SK-N-SH (cell line): Measurements from ENCODE around the gene CA5A. TPM values are rescaled to one million over a fixed set of nuclear protein-coding genes. Genes with fewer than 3 reads are reported as not detected.
"Not testable (repeated sequence)": the region's sequence is repeated elsewhere in the genome, so short reads cannot be mapped to it uniquely, and the experiment has no call there.

Experiments
- CTCF ChIA-PET: fragments of 300-600, 350-600 bp; formaldehyde crosslinking; extraction: SDS; loops from one replicate; lab custom pipeline; 2021; lab: Yijun Ruan, JAX
- POLR2A ChIA-PET: fragments of 350-600 bp; sonication (Branson Sonifier 250); formaldehyde crosslinking; extraction: SDS; loops from one replicate; lab custom pipeline; 2020; ENCODE audit warnings: antibody characterized with exemption, inconsistent platforms; lab: Yijun Ruan, JAX
- DNase-seq: peaks from one replicate; pipeline ENCODE4 v3.0.0; 2012
- H2AFZ ChIP-seq: fragments of 200-600 bp; sonication (generic); 2 replicates; pipeline ENCODE4 v1.8.1; 2016; ENCODE audit warnings: antibody characterized with exemption, mild to moderate bottlenecking, low read depth
- H3F3A ChIP-seq: fragments of 200-600 bp; sonication (generic); replicated peaks from 2 replicates; pipeline ENCODE3; 2016; ENCODE audit warnings: antibody characterized with exemption, mild to moderate bottlenecking; ENCODE audit not compliant: insufficient read depth
- H3K27ac ChIP-seq, 2 experiments: fragments of 200-500 bp in 1 of 2; fragments of 200-600 bp in 1 of 2; sonication (Bioruptor generic) in 1 of 2; sonication (generic), shearing (Covaris generic) in 1 of 2; 2 replicates each; pipeline versions ENCODE4 v1.5.1 to v1.6.1; 2014 to 2016; ENCODE audit warnings: low read depth in 2 of 2, inconsistent platforms in 1 of 2, low read length in 1 of 2, mild to moderate bottlenecking in 1 of 2, mixed read lengths in 1 of 2
- H3K27me3 ChIP-seq: fragments of 200-600 bp; sonication (generic), shearing (Covaris generic); 2 replicates; pipeline ENCODE4 v1.6.1; 2016; ENCODE audit warnings: mixed run types; ENCODE audit not compliant: insufficient read depth
- H3K36me3 ChIP-seq, 2 experiments: fragments of 200-500 bp in 1 of 2; fragments of 200-600 bp in 1 of 2; sonication (Bioruptor generic) in 1 of 2; sonication (generic) in 1 of 2; replicated peaks in 1 of 2; 2 replicates each; pipeline versions ENCODE3 to v1.5.1; 2014 to 2016; ENCODE audit warnings: low read length in 1 of 2, mild to moderate bottlenecking in 1 of 2; ENCODE audit not compliant: insufficient read depth in 2 of 2, control insufficient read depth in 1 of 2
- H3K4me1 ChIP-seq, 2 experiments: fragments of 200-500 bp in 1 of 2; fragments of 200-600 bp in 1 of 2; sonication (Bioruptor generic) in 1 of 2; sonication (generic), shearing (Covaris generic) in 1 of 2; 2 replicates each; pipeline versions ENCODE4 v1.5.1 to v1.6.1; 2014 to 2016; ENCODE audit warnings: low read depth in 1 of 2, low read length in 1 of 2, mixed run types in 1 of 2; ENCODE audit not compliant: insufficient read depth in 2 of 2, control insufficient read depth in 1 of 2
- H3K4me2 ChIP-seq: fragments of 200-600 bp; sonication (generic), shearing (Covaris generic); 2 replicates; pipeline ENCODE4 v1.6.1; 2017; ENCODE audit warnings: mixed run types
- H3K4me3 ChIP-seq, 2 experiments: fragments of 200-500 bp in 1 of 2; fragments of 200-600 bp in 1 of 2; sonication (Bioruptor generic) in 1 of 2; sonication (generic), shearing (Covaris generic) in 1 of 2; 2 replicates each; pipeline versions ENCODE4 v1.5.1 to v1.8.1; 2014 to 2016; ENCODE audit warnings: low read depth in 2 of 2, inconsistent platforms in 1 of 2, low read length in 1 of 2, mild to moderate bottlenecking in 1 of 2, mixed read lengths in 1 of 2, moderate library complexity in 1 of 2
- H3K79me2 ChIP-seq: fragments of 200-600 bp; sonication (generic); 2 replicates; pipeline ENCODE4 v1.8.1; 2017; ENCODE audit warnings: mild to moderate bottlenecking; ENCODE audit not compliant: insufficient read depth
- H3K9ac ChIP-seq: fragments of 200-600 bp; sonication (generic); 2 replicates; pipeline ENCODE4 v1.6.1; 2017; ENCODE audit warnings: mixed run types
- H3K9me2 ChIP-seq: fragments of 200-600 bp; sonication (generic); 2 replicates; pipeline ENCODE4 v1.6.1; 2017; ENCODE audit warnings: mixed run types
- H3K9me3 ChIP-seq: fragments of 200-600 bp; sonication (generic); 2 replicates; pipeline ENCODE4 v1.6.1; 2017; ENCODE audit warnings: mixed run types, mild to moderate bottlenecking, moderate library complexity
- H4K20me1 ChIP-seq: fragments of 200-600 bp; sonication (generic); 2 replicates; pipeline ENCODE4 v1.6.1; 2017; ENCODE audit warnings: mild to moderate bottlenecking, mixed run types; ENCODE audit not compliant: insufficient read depth
- CHD2 ChIP-seq: fragments of 150-350 bp; IDR thresholded peaks from 2 replicates; pipeline ENCODE4 v1.6.1; 2018; ENCODE audit warnings: low read length; ENCODE audit not compliant: partially characterized antibody
- ELF1 ChIP-seq: IDR thresholded peaks from 2 replicates; pipeline ENCODE4 v1.4.0; 2012
- EZH2phosphoT487 ChIP-seq: fragments of 200-600 bp; sonication (generic); IDR thresholded peaks from 2 replicates; pipeline ENCODE4 v1.6.1; 2017; ENCODE audit warnings: low read depth, mixed run types, mild to moderate bottlenecking, antibody characterized with exemption, moderate library complexity, borderline replicate concordance
- FOSL2 ChIP-seq: IDR thresholded peaks from 2 replicates; pipeline ENCODE4 v1.4.0; 2012; ENCODE audit warnings: low read depth, mild to moderate bottlenecking, moderate library complexity, borderline replicate concordance
- FOXJ3 ChIP-seq: sonication (generic); formaldehyde crosslinking; IDR thresholded peaks from 2 replicates; pipeline ENCODE4 v1.5.1; 2020; ENCODE audit warnings: mild to moderate bottlenecking, missing genetic modification reagents
- FOXM1 ChIP-seq: IDR thresholded peaks from 2 replicates; pipeline ENCODE4 v1.4.0; 2012; ENCODE audit warnings: low read depth, mild to moderate bottlenecking
- RAD21 ChIP-seq: IDR thresholded peaks from 2 replicates; pipeline ENCODE4 v1.6.1; 2012; ENCODE audit warnings: mild to moderate bottlenecking, low read length
- RXRA ChIP-seq: IDR thresholded peaks from 2 replicates; pipeline ENCODE4 v1.4.0; 2012; ENCODE audit warnings: low read depth, mild to moderate bottlenecking, borderline replicate concordance
- SIN3A ChIP-seq: IDR thresholded peaks from 2 replicates; pipeline ENCODE4 v1.6.1; 2012; ENCODE audit warnings: low read depth, mild to moderate bottlenecking, low read length, moderate library complexity, borderline replicate concordance
- SMC3 ChIP-seq: IDR thresholded peaks from 2 replicates; pipeline ENCODE4 v1.6.1; 2012; ENCODE audit warnings: low read depth, low read length, improper control_type of control experiment
- YY1 ChIP-seq: IDR thresholded peaks from 2 replicates; pipeline ENCODE4 v1.4.0; 2012; ENCODE audit warnings: low read depth, mild to moderate bottlenecking
- ZBTB33 ChIP-seq: IDR thresholded peaks from 2 replicates; pipeline ENCODE4 v1.4.0; 2012; ENCODE audit warnings: low read depth, borderline replicate concordance
- WGBS: methylation state at CpG from one replicate; pipeline ENCODE4 v1.1.6; 2017; ENCODE audit warnings: low lambda C conversion rate; 5-methylcytosine and 5-hydroxymethylcytosine counted together
- polyA plus RNA-seq, 3 experiments: library from polyadenylated mRNA; depleted of rRNA; stranded (reverse); fragments of >200 nt; gene quantifications; 2 replicates each; pipeline ENCODE4 v1.2.3, GENCODE V29; 2012
- TF ChIP-seq, protein P1 (sequence below): IDR thresholded peaks from 2 replicates; pipeline ENCODE4 v1.6.1; 2012; ENCODE audit warnings: mild to moderate bottlenecking, low read depth, low read length, moderate library complexity
- TF ChIP-seq, protein P2 (sequence below): IDR thresholded peaks from 2 replicates; pipeline ENCODE4 v1.4.0; 2012; ENCODE audit warnings: low read depth, borderline replicate concordance

CA5A gene
- polyA plus RNA-seq, 1 of the 3 experiments (the other 2 are of a cell fraction): not detected

GRCh38 chr16:87865902-87866555 lies 70.3 kb downstream of the CA5A start:
- Histone ChIP-seq H4K20me1 (peaks cover 51% of the 10 kb centered on the region), H3K4me2 (peak overlapping the region; percentile 95; the same call in 1 of the 2 replicates), H3K79me2 (peaks cover 49% of the 10 kb centered on the region), H3K4me1 (peaks cover 8 to 22% of the 10 kb centered on the region in 2 experiments; a peak in 2 of 4 replicates)
- not testable (repeated sequence) for H3K4me3 ChIP-seq, DNase-seq, H3K36me3 ChIP-seq, H3K9me3 ChIP-seq, H2AFZ ChIP-seq, H3K9ac ChIP-seq, H3K27me3 ChIP-seq, H3F3A ChIP-seq, H3K27ac ChIP-seq, H3K9me2 ChIP-seq
- ChIA-PET CTCF (interaction anchor here (0.6 to 12.8 kb wide), 4 partner anchors 17 to 96 kb away, joined by 3 to 207 read pairs (median 12); no protein-coding TSS in a partner anchor), POLR2A (interaction anchor here (0.5 to 0.9 kb wide), 2 partner anchors 13 to 59 kb away, joined by 3 read pairs; no protein-coding TSS in a partner anchor)
- WGBS: 78% methylated on average over 16 of the region's 16 CpGs

DNA sequence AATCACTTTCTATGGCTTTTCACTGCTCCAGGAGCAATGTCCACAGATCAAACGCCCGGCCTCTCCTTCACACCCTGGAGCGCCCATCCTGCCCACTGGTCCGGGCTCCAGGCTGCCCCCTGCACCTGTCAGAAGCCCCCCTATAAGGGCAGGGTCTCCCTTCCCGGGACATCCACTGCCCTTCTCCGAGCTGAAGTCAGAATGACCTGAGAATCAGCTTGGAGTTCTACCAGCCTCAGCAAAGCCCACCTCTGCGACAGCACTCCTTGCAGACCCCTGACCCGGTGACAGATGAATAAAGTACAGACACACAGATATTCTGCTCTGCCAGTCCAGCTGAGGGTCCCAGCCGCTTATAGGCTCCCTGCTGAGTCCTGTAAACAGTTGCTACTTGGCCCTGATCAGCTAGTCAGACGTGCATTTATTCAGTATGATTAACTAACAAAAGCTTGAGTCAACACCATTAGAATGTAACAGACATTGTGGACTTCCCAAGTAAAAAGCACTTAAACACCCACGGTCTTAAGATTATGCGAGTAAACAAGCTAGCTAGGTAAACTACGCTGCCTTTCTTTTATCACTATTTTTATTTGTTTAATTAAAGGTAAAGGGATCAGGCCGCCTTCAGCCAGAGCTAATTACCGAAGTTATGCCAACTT lies 71.9 kb downstream of the CA5A start:
- Histone ChIP-seq H3K27me3 (no peaks in the 10 kb centered on the region), H2AFZ (no peak overlapping the region), H3K9me2 (no peaks in the 10 kb centered on the region), H3K9me3 (no peaks in the 10 kb centered on the region), H3K36me3 (no peaks in the 10 kb centered on the region)
- POLR2A ChIA-PET: no interaction called here
- WGBS: 76% methylated on average over 10 of the region's 15 CpGs
- TF ChIP-seq EZH2phosphoT487 (no peak), CHD2 (no peak), ZBTB33 (no peak), FOXJ3 (CRISPR knock-in tag) (no peak), FOXM1 (no peak), RXRA (no peak), FOSL2 (no peak), SIN3A (no peak), SMC3 (no peak), RAD21 (no peak), ELF1 (no peak), YY1 (no peak)
- TF ChIP-seq, protein P1, sequence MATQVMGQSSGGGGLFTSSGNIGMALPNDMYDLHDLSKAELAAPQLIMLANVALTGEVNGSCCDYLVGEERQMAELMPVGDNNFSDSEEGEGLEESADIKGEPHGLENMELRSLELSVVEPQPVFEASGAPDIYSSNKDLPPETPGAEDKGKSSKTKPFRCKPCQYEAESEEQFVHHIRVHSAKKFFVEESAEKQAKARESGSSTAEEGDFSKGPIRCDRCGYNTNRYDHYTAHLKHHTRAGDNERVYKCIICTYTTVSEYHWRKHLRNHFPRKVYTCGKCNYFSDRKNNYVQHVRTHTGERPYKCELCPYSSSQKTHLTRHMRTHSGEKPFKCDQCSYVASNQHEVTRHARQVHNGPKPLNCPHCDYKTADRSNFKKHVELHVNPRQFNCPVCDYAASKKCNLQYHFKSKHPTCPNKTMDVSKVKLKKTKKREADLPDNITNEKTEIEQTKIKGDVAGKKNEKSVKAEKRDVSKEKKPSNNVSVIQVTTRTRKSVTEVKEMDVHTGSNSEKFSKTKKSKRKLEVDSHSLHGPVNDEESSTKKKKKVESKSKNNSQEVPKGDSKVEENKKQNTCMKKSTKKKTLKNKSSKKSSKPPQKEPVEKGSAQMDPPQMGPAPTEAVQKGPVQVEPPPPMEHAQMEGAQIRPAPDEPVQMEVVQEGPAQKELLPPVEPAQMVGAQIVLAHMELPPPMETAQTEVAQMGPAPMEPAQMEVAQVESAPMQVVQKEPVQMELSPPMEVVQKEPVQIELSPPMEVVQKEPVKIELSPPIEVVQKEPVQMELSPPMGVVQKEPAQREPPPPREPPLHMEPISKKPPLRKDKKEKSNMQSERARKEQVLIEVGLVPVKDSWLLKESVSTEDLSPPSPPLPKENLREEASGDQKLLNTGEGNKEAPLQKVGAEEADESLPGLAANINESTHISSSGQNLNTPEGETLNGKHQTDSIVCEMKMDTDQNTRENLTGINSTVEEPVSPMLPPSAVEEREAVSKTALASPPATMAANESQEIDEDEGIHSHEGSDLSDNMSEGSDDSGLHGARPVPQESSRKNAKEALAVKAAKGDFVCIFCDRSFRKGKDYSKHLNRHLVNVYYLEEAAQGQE: no peak
- TF ChIP-seq, protein P2, sequence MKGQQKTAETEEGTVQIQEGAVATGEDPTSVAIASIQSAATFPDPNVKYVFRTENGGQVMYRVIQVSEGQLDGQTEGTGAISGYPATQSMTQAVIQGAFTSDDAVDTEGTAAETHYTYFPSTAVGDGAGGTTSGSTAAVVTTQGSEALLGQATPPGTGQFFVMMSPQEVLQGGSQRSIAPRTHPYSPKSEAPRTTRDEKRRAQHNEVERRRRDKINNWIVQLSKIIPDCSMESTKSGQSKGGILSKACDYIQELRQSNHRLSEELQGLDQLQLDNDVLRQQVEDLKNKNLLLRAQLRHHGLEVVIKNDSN: no peak
- TF ChIP-seq, all 33 proteins: peak for 0
- CTCF ChIA-PET: interaction anchor here (1.0 to 12.8 kb wide), 3 partner anchors 10 to 85 kb away, joined by 3 to 207 read pairs (median 21); no protein-coding TSS in a partner anchor
- peaks cover 13 to 28% of the 10 kb centered on the region in 2 experiments; a peak in 2 of 4 replicates for H3K4me1 ChIP-seq
- H3K79me2 ChIP-seq: peaks cover 58% of the 10 kb centered on the region
- H4K20me1 ChIP-seq: peaks cover 60% of the 10 kb centered on the region
- DNase-seq: no peak
- H3K4me3 ChIP-seq: no peak overlapping the region
- H3K4me2 ChIP-seq: peak overlapping the region; percentile 19; the same call in 1 of the 2 replicates
- H3K27ac ChIP-seq: no peak overlapping the region
- no peak overlapping the region for H3K9ac ChIP-seq
- no peaks in the 10 kb centered on the region for H3F3A ChIP-seq

DNA sequence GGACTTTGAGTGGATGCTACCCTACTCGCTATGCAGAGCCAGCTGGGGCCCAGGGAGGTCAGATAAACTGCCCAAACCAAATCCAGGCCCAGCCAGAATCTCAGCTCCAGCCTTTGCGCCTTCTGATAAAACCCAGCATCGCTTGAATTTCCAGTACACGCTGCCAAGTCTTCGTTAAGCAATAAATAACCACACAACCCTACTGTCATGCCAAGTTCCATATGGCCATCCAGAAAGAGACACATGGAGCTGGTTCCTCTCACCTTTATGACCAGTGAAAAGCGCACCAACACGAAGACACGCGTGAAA lies 73.0 kb downstream of the CA5A start:
- H3K27me3 ChIP-seq, H3K9ac ChIP-seq, H3K36me3 ChIP-seq, H2AFZ ChIP-seq, H3F3A ChIP-seq, H3K4me3 ChIP-seq, H3K9me2 ChIP-seq, H3K27ac ChIP-seq, H3K4me2 ChIP-seq, POLR2A ChIA-PET, H3K9me3 ChIP-seq, DNase-seq: not testable (repeated sequence)
- Histone ChIP-seq H3K4me1 (peaks cover 13 to 23% of the 10 kb centered on the region in 2 experiments; a peak in 2 of 4 replicates), H4K20me1 (peaks cover 68% of the 10 kb centered on the region), H3K79me2 (peaks cover 58% of the 10 kb centered on the region)
- 81% methylated on average over 8 of the region's 9 CpGs for WGBS
- CTCF ChIA-PET: interaction anchor here (1.2 to 1.4 kb wide), 2 partner anchors 8 to 13 kb away, joined by 3 read pairs; no protein-coding TSS in a partner anchor
